ENCODE results near the gene SNX33.
"Not testable (repeated sequence)": the region's sequence is repeated elsewhere in the genome, so short reads cannot be mapped to it uniquely, and the experiment has no call there.

SNX33 gene

DNA sequence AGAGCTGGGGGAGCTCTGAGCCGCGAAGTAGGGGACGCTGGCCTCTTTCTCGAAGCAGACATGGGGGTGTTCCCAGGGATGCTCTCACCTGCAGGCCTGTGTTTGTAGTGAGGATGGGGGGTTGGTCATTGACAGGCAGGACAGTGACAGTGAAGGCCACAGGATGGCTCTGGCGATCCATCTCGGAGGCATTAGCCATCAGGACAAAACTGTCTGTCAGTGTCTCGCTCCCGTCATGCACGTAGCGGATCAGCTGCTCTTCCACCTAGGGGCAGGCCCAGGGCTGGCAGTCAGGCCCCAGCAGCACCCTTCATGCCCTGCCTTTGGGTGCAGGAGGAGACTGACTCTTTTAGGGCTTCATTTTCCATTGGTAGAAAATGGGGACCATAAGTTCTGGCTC lies 36.9 kb downstream of the SNX33 start:
- no peak for DNase-seq

DNA sequence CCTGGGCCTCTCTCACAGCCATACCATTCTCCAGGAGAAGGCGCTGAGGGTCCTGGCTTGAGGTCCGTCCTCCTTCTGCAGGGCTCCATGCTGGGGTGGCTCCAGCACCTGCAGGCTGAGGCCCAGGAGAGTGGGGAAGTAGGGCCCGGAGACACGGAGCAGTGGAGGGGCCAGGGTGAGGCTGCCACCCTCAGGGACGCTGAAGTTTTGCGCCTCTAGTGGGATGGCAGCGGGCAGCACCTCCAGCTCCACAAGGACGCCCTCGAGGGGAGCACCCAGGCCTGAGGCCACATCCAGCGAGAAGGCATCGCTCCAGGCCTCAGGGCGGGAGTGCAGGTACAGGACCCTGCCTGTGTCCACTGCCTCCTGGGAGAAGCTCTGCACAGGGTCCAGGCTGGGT lies 37.5 kb downstream of the SNX33 start:
- DNase-seq = no peak

DNA sequence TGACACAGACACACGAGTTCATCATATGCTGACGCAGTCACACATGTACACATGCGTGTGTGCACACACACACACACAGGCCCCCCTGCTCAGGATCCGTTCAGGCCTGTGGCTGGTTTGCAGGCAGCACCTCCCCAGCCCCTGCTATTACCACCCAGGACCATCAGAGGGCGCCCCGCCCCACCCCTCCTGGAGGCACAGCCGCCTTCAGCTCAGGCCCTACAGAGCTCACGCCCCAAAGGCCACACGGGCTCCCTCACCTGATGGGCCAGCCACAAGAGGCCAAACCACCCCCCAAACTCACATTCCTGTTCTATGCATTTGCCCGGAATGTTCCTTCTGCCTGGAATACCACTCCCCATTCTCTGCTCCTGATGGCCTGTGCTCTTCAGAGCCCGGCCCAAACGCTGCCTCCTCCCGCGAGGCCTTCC lies 38.5 kb downstream of the SNX33 start:
- DNase-seq = peak; percentile 74

DNA sequence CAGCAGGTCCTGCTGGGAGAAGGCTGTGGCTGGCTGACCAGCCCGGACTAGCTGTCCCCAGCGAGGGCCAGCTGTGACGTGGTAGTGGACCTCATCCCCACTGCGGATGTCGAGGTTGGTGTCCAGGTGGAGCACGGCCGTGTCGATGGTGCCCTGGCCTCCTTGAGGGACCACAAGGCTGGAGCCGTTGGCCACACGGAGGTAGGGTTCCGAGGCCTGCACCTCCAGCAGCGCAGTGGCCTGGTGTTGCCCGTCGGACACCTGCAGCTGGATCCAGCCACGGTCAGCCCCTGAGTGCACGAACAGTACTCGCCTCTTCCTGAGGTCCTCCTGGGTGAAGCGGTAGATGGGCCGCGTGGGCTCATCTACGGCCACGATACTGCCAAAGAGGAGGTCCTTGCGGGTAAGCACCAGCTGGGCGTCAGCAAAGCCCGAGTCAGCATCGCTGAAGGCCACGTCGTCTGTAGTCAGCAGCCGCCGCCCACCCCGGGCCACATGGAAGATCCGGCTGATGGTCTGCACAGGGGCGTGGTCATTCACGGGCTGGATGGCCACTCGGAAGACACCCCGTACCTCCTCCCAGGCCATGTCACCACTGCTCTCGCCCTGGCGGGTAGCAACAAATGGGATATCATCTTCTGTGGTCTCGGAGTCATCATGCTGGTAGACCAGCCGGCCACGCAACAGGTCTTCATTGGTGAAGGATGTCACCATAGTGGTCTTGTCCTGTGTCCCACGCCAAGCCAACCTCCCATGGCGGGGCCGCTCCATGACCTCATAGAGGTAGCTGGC lies 40.0 kb downstream of the SNX33 start:
- no peak for DNase-seq

DNA sequence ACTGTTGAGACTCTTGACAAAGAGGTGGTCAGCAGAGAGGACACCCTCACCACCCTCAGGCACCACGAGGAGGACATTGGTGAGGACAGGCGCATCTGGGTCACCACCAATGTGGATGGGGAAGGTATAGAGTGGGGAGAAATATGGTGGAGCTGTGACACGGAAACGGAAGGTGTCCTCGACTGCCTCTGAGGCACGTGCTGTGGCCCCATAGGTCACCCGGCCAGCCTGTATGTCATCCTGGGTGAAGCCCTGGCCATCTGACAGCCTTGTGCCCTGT lies 40.5 kb downstream of the SNX33 start:
- DNase-seq = no peak

DNA sequence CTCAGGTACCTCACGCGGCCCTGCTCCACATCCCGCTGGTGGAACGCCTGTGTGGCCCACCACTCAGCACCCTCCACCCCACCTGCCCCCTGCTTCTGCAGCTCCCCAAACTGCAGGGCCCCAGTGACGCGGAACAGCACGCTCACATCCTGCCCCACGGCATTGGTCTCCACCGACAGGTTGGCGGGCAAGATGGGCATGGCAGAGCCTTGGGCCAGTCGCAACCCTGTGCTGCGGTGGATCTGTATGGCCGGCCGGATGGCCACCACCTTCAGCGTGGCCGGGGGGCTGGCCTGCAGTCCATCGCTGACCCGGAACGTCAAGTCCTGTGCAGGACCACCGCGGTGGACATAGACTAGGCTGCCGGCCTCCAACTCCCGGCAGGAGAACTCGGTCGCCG lies 41.1 kb downstream of the SNX33 start:
- DNase-seq = no peak

DNA sequence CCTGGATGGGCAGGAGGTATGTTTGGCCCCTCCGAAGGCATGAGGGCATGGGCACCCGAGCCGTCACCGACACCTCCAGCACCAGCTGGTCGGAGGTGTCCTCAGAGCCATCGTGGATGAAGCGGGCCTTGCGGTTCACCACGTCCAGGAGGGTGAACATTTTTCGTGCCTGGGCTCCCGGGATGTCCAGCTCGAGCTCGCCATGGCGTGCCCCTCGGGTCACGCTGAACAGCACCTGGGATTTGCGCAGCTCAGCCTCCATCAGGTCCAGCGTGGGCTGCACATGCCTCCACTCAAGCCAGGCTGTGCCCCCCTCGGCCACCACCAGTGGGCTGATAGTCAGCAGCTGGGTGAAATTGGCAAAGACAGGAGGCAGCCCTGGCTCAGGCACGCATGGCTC lies 41.7 kb downstream of the SNX33 start:
- not testable (repeated sequence) for DNase-seq

DNA sequence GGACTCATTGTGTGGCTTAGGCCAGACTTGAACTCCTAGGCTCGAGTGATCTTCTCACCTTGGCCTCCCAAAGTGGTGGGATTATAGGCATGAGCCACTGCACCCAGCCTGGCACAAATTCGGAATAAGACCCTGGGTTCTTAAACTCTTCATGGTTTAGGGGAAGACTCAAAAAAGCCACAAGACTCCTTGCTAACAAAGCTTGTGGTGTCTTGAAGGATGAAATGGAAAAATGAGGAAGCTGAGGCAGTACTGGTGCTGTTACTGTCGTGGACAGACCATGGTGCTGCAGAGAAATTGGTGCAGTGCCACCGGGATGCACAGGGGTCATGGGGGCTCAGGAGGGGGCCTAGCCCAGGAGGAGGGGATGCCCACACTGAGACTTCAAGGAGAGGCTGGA lies 44.6 kb downstream of the SNX33 start:
- DNase-seq = not testable (repeated sequence)

DNA sequence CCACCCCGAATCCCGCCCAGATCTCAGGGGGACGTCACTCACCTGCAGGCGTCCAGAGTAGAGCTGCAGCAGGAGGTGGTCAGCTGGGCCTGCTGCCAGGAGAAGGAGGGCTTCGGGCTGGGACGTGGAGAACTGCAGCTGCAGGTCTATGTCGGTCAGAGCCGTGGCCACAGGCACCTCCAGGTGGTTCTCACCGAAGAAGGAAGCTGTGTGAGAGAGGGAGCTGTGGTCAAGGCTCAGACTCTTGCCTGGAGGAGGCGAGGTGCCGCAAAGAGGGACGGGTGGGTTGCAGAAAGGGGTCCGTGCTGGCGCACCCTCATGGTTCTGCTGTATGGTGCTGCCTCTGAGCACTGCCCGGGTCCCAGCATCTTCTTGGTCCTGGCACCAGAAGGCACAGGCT lies 45.3 kb downstream of the SNX33 start:
- not testable (repeated sequence) for DNase-seq

DNA sequence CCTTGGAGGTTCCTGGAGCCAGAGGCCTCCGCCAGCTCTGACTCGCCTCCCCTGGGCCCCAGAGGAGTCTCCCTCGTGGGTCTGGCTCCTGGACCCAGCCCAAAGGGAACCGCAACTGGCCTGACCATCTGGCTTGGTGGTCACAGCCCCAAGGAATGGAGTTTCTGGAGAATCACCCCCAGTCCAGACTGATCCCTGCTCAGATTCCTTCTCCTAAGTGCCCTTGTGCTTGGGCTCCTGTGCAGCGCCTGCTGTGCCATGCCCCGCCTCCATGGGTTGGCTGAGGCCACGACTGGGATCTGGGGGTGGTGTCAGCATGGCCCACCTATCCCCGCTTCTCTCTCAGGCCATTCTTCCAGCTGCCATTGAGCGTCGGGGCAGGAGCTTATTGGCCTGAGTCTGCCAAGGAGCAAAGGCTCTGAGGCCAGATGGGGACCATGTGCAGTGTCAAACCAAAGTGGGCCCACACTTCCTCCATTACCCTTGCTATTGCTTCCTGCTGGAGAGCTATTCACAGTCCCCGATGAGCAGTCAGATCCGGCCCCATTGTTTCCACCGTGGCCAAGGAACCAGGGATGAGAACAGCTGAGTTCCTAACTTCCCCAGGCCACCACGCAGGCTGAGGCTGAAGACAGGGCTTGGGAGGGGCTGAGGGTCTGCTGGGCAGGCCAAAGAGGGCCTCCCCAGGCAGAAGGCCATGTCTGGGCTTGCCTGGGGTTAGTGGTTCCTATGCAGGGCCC lies 46.0 kb downstream of the SNX33 start:
- no peak for DNase-seq

DNA sequence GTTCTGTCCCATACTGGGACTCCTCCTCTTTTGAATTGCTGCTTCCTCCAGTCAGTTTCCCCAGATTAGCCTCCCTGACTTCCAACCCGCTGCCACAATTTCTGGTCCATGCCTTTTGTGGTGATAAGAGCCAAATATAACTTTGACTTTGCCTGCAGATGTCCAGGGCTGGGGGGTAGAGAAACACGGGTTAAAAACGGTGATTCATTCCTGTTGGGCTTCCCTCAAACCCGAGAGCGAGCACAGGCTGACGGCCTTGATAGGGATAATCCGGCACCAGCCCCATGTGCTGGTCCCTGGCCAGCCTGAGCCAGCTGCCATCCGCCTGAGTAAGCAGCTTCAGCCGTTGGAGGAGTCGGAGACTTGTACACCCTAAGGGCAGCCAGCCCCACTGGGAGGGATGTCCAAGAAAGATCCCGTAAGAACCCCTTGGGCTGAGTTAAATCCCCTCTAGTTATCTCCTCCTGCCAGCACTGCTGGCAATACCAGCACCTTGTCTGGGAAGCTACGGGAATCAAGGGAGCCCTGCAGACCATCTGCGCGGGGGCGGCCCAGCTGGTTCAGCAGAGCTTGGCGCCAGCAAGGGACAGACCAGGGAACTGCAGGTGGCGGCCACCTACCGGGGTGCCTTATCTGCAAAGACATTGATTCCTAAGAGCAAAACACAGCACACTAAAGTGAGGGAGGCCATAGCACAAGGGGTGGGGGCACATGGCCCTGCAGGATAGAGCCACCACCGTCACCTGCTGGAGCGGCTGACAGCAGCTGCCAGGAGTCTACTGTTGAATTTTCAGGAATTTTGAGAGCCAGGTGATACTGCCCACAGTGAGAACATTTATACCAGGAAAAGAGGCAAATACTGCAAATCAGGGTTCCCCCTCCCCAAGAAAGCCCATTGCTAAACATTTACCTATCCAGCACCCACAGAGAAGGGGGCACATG lies 46.8 kb downstream of the SNX33 start:
- DNase-seq = no peak

DNA sequence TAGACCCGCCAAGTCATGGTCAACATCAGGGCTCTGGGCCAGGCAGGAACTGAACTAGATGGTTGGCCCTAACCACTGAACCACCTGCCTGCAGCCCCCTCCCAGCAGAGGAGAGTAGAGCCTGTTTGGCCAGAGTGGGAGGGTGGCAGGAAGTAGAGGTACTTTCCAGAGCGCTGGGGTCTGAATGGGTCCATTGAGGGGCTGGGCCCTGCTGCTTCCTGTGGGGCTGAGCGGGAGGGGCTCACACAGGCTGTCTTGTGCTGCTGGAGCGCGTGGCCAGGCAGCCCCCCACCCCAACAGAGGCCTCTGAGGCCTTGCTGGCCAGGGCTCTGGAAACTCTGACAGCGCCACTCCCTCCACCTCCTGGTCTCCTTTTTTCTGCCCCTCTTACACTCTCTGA lies 47.5 kb downstream of the SNX33 start:
- peak; percentile 21 for DNase-seq

DNA sequence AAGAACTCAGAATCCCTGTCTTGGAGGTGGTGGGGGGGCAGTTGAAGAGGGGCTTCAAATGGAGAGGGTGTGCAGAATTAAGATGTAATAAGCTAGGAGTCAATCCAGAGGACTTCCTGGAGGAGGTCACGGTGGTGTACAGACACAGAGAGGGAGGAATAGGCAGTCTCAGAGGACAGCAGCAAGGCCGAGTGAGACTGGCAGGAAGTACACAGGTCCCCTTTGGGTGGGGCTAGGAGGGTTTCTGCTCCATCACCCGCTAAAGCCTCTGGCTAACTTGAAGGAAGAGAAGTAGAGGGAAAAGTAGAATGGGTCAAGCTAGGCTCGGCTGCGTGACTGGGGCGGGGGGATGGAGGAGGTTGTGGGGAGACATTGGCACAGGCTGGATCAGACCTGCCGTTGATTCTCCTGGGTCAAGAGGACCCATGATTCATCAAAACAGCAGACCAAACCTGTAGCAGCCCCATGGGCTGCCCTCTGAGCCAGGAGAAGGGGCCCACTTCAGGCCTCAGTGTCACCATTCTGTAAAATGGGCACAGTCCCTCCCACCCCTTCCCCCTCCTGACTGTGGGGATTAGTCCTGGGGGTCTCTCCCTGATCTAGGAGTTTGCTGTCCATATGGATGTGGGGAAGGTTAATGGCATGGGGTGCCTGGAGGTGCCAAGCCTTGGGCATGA lies 48.1 kb downstream of the SNX33 start:
- DNase-seq = no peak

DNA sequence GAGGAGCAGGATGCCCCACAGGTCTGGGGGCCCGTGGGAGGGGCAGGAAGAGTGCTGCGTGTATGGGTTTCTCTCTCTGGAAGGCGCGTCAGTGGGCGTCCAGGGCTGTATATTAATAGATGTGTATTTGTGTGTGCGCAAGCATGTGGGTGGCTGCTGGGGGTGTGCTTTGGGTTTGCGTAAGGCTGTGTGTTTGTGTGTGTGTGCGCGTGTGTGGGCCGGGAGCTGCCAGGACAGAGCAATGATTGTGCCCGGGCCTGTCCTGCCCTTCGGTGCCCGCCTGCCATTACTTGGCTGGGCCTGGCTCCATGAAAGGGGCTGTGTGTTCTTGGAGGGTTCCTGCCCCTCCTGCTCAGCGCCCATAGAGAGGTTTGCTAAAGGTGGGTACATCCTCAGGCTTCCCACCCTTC lies 48.6 kb downstream of the SNX33 start:
- peak; percentile 39 for DNase-seq

DNA sequence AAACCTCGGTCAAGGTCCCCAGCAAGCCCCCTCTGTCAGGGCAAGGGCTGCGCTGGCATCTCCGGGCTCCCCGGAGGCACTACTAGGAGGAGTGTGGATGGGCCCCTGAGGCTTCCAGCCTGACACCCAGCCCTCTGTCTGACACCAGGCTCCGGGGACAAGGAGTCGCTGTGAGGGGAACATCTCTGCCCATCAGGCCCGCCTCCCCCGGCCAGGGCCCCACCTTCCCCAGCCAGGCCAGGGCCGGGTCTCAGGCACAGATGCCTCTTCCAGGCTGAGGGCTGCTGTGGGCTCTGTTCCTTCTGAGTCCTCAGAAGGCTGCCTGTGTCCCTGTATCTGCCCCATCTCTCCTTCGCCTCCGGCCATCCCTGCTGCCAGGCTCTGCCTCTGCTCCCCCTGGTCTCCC lies 49.1 kb downstream of the SNX33 start:
- DNase-seq = no peak

DNA sequence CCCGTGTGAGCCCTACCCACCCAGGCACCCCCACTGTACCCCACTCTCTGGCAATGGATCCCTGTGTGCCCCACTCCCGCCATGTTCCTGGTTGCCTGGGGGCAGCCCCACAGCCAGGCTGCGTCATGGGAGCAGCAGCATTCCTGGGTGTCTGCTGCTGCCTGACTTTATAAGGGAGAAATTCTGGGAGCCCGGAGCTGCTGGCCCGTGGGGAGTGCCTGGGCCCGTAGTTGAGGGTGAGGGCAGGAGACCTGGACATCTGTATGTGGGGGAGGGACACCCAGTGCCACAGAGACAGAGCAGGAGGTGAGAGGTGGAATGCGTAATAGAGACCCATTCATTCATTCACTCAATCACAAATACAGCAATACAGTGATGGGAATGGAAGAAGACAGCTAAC lies 49.8 kb downstream of the SNX33 start:
- DNase-seq = no peak

DNA sequence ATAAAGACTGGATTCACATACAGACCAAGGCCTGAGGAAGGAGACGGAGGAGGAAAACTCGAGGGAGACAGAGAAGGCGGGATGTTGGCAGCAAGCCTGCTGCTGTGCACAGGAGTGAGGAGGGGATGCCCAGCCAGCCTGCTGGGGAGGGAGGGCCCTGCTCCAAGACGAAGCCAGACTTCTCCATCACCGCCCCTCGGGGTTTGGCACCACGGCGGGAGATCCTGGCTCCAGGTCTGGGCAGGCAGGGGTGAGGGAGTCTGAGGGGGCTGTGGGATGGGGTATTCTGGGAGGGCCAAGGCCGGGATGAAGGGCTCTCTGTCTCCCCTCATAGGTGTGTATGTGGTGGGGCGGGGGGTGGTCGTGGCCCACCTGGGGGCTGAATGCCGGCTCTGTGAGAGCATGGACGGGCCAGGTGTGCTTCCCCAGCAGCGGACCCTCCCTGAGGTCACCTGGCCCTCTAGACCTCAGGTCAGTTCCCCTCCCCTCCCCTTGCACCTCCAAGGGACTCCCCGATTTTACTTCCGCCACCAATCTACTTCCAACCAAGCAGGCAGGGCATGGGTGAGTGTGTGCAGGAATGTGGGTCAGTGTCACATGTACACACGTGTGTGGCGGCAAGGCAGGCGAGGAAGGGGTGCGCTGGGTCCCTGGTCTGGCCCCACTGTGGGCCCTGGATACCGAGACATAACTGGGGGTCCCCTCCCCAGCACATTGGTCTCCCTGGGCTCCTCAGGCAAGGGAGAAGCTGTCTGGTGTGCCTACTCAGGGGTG lies 50.4 kb downstream of the SNX33 start:
- DNase-seq = not testable (repeated sequence)

DNA sequence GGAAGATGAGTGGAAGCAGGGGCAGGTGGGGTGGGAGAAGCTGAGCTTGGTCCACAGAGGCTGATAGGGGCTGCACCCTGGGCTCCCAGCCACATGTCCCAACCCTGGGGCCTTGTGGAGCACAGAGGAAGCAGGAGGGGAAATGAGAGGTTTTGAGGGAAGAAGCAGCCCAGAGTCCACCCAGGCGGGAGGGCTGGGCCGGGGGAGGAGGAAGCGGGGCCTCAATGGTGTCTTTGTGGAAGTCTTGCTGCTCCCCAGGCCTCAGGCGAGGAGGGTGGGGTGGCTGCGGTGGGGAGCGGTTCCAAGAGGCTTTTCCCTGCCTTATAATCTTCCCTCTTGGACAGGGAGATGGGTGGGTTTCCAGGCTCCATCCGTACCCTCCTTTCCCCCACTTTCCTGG lies 51.8 kb downstream of the SNX33 start:
- DNase-seq = not testable (repeated sequence)

DNA sequence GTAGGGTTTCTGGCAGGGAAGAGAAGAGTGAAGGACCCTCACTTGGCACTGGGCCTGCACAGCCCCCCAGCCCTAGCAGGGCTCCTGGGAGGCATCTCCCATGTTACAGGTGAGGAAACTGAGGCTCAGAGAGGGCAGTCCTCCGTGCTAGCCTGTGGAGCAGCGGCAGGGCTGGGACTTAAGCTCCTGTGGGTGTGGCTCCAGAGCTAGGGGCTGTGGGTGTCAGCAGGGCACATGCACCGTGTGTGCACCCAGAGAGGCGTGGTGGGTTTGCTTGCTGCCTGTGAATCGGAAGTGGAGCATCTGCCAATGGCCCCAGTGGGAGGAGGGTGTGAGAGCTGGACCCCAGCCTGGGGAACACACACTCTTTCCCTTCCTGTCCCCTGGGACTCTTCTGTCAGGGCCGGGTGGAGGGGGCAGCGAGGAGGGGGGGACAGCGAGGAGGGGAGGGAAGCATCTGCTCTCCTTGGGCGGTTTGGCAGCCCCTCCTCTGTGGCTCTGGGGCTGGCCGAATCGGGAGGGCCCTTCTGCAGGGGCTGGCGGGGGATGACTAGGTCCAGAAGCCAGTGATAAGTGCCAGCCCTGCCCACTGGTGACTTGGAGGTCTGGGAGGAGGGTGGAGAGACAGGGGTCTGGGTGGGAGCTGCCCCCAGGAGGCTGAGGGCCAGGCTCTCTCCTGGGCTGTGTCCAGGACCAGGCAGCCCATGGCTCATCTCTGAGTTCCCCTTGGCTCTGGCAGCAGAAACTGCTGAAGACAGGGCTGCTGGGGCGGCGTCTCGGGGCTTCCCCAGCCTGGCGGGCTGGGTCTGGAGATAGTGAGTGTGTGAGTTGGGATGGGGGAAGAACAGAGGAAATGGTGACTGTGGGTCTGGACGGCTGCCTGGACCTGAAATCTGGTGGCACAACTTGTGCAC lies 52.5 kb downstream of the SNX33 start:
- DNase-seq = peak; percentile 66

DNA sequence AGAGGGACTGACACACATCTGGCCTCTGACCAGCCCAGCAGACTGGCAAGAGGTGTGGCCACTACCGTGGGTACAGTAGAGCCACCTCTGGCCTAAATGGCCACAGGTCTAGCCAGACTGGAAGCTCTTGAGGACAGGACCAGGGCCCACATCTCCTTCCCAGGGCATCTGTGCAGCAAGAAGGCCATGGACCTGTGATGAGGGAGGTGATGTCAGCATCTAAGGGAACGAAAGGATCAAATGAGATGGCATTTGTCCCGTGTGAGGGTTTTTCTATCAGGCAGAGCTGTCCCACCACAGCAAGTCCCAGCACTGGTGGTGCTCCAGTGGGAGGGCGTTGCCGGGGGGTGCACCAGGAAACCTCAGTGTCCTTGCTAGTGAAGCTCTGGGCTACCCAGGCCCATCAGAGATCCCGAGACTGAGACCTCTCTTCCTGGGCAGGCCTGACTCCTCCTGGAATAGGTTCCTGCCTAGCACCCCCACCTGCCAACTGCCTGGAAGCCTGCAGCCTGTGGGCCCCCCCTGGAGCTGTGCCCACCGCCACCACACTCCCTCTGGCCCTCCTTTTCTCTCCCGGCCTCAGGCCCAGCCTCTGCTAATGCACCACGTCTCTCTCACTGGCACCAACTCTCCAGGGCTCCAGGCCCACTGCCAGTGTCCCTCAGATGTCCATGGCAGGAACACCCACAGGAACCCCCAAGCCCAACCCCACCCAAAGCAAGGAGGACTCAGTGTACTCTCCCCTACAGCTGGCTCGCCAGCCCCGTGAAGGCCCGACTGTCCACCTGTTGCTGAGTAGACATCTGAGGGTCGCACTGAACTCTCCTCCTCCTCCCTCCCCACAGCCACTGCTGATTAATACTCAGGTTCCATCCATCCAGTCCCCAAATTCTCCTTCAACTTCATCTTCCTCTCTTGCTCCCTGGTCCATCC lies 53.6 kb downstream of the SNX33 start:
- not testable (repeated sequence) for DNase-seq

Measured in CD4-positive, alpha-beta T cell treated with Interleukin-15 for 1 hour (primary cell).